GM23338 (cell line): ENCODE measurements around the gene SULF2. TPM values are rescaled to one million over a fixed set of nuclear protein-coding genes. Genes with fewer than 3 reads are reported as not detected.

Experiments
- ATAC-seq: fragments of 200-7000 bp; cut with Tn5 transposase; 3 replicates; pipeline ENCODE4 v1.9.1; 2020
- DNase-seq: peaks from one replicate; pipeline ENCODE4 v3.0.0-alpha.2; 2015; ENCODE audit warnings: low spot score
- H2AFZ ChIP-seq: fragments of 200-600 bp; sonication (generic); 2 replicates; pipeline ENCODE4 v1.8.0; 2016; ENCODE audit warnings: antibody characterized with exemption, mild to moderate bottlenecking, moderate library complexity
- H3F3A ChIP-seq: fragments of 200-600 bp; sonication (generic); replicated peaks from 2 replicates; pipeline ENCODE4 v1.8.0; 2017; ENCODE audit warnings: antibody characterized with exemption, mixed run types, low read depth
- H3K27ac ChIP-seq: fragments of 200-600 bp; sonication (generic); 2 replicates; pipeline ENCODE4 v1.6.1; 2016; ENCODE audit warnings: low read depth
- H3K27me3 ChIP-seq: fragments of 200-600 bp; sonication (generic); 2 replicates; pipeline ENCODE4 v1.8.0; 2016; ENCODE audit warnings: mild to moderate bottlenecking, mixed run types, moderate library complexity; ENCODE audit not compliant: insufficient read depth
- H3K36me3 ChIP-seq: fragments of 200-600 bp; sonication (generic); 2 replicates; pipeline ENCODE4 v1.8.0; 2016; ENCODE audit warnings: mild to moderate bottlenecking; ENCODE audit not compliant: insufficient read depth
- H3K4me1 ChIP-seq: fragments of 200-600 bp; sonication (generic); 2 replicates; pipeline ENCODE4 v1.8.0; 2016; ENCODE audit warnings: mild to moderate bottlenecking, moderate library complexity; ENCODE audit not compliant: insufficient read depth
- H3K4me2 ChIP-seq: fragments of 200-600 bp; sonication (generic); 2 replicates; pipeline ENCODE4 v1.7.1; 2017; ENCODE audit warnings: mixed run types
- H3K4me3 ChIP-seq: fragments of 200-600 bp; sonication (generic); 2 replicates; pipeline ENCODE4 v1.6.1; 2016; ENCODE audit warnings: mixed run types
- H3K79me2 ChIP-seq: fragments of 200-600 bp; sonication (generic); replicated peaks from 2 replicates; pipeline ENCODE4 v1.8.0; 2017; ENCODE audit warnings: mild to moderate bottlenecking; ENCODE audit not compliant: insufficient read depth
- H3K9me2 ChIP-seq: fragments of 200-600 bp; sonication (generic); 2 replicates; pipeline ENCODE4 v1.8.0; 2017; ENCODE audit not compliant: insufficient read depth
- H4K20me1 ChIP-seq: fragments of 200-600 bp; sonication (generic); replicated peaks from 2 replicates; pipeline ENCODE4 v1.8.0; 2017; ENCODE audit warnings: mild to moderate bottlenecking; ENCODE audit not compliant: insufficient read depth
- H3K27ac Mint-ChIP-seq: 2 replicates; pipeline ENCODE4 v1.8.0; 2020; ENCODE audit warnings: inconsistent platforms, mild to moderate bottlenecking, moderate library complexity, mixed read lengths
- H3K27me3 Mint-ChIP-seq: 3 replicates; pipeline ENCODE4 v1.8.0; 2022; ENCODE audit warnings: low read depth, mild to moderate bottlenecking, moderate library complexity, mixed read lengths, inconsistent platforms; ENCODE audit not compliant: insufficient read depth, poor library complexity
- H3K36me3 Mint-ChIP-seq: 3 replicates; pipeline ENCODE4 v1.8.0; 2021; ENCODE audit warnings: low read depth, mild to moderate bottlenecking, inconsistent platforms, moderate library complexity, mixed read lengths
- H3K4me1 Mint-ChIP-seq: 3 replicates; pipeline ENCODE4 v1.8.0; 2020; ENCODE audit warnings: mild to moderate bottlenecking, inconsistent platforms, mixed read lengths
- H3K4me3 Mint-ChIP-seq: 3 replicates; pipeline ENCODE4 v1.8.0; 2021; ENCODE audit warnings: moderate library complexity, mild to moderate bottlenecking, inconsistent platforms, mixed read lengths
- H3K9me3 Mint-ChIP-seq: 3 replicates; pipeline ENCODE4 v1.8.0; 2020; ENCODE audit warnings: moderate library complexity, mild to moderate bottlenecking, inconsistent platforms, mixed read lengths
- CREB1 ChIP-seq: fragments of 250-450 bp; sonication (Bioruptor Pico); IDR thresholded peaks from 2 replicates; pipeline ENCODE4 v1.5.0; 2020; ENCODE audit warnings: low read depth, mild to moderate bottlenecking, moderate library complexity
- CTCF ChIP-seq, 2 experiments: fragments of 200-600 bp in 1 of 2; sonication (generic) in 1 of 2; conservative IDR thresholded peaks; 2 replicates each; pipeline versions ENCODE4 v1.5.1 to v1.6.1; 2016 to 2017; ENCODE audit warnings: antibody characterized with exemption in 2 of 2, low read depth in 2 of 2, mild to moderate bottlenecking in 2 of 2, moderate library complexity in 1 of 2
- EZH2 ChIP-seq: fragments of 200-600 bp; sonication (generic); IDR thresholded peaks from one replicate; pipeline ENCODE4 v1.8.0; 2017; ENCODE audit warnings: antibody characterized with exemption, mild to moderate bottlenecking, low read depth; ENCODE audit not compliant: unreplicated experiment
- JUNB ChIP-seq: IDR thresholded peaks from one replicate; pipeline ENCODE4 v1.6.1; 2016; ENCODE audit warnings: antibody characterized with exemption; ENCODE audit not compliant: unreplicated experiment
- NANOG ChIP-seq: IDR thresholded peaks from 2 replicates; pipeline ENCODE4 v1.6.1; 2016; ENCODE audit warnings: antibody characterized with exemption, borderline replicate concordance
- POLR2AphosphoS5 ChIP-seq: IDR thresholded peaks from 2 replicates; pipeline ENCODE4 v1.6.1; 2016; ENCODE audit warnings: antibody characterized with exemption, low read depth
- REST ChIP-seq: IDR thresholded peaks from one replicate; pipeline ENCODE4 v1.6.1; 2018; ENCODE audit warnings: antibody characterized with exemption; ENCODE audit not compliant: unreplicated experiment
- STAT1 ChIP-seq: IDR thresholded peaks from one replicate; pipeline ENCODE4 v1.6.1; 2016; ENCODE audit warnings: antibody characterized with exemption; ENCODE audit not compliant: unreplicated experiment
- ZNF114 ChIP-seq: fragments of 250-450 bp; sonication (Bioruptor Pico); IDR thresholded peaks from 2 replicates; pipeline ENCODE4 v1.5.0; 2020; ENCODE audit warnings: mild to moderate bottlenecking, moderate library complexity
- polyA plus RNA-seq: library from polyadenylated mRNA; unstranded; fragments of >200 nt; fragmentation: Nextera tagmentation; extraction: Ambion mirVana; gene quantifications from 2 replicates; pipeline ENCODE4 v1.2.1, GENCODE V29; 2016
- total RNA-seq: library from RNA; depleted of rRNA; stranded (reverse); fragments of >200 nt; shearing (Covaris generic); gene quantifications from 2 replicates; pipeline ENCODE4 v1.2.3, GENCODE V29; 2014

SULF2 gene
- total and polyA plus RNA-seq, 2 experiments from 2014 or later = 9.5 to 20.7 TPM

GRCh38 chr20:47727909-47728361 lies 57.3 kb downstream of the SULF2 start (continued):
- TF ChIP-seq REST = no peak
- TF ChIP-seq NANOG = no peak
- TF ChIP-seq STAT1 = no peak
- no peak for TF ChIP-seq ZNF114
- TF ChIP-seq CREB1 = no peak
- no peak for TF ChIP-seq EZH2
- TF ChIP-seq POLR2AphosphoS5 = no peak
- TF ChIP-seq JUNB = no peak
- TF ChIP-seq CTCF (conservative IDR thresholded peaks at IDR 0.05; ENCODE audit: low read depth in 2 of 2) = no peak

- peaks cover 11% of the 10 kb centered on the region for H3K27me3 Mint-ChIP-seq
- peaks cover 10% of the 10 kb centered on the region for H3K4me1 Mint-ChIP-seq
- Histone ChIP-seq H3K79me2 (no peaks in the 10 kb centered on the region), H3K4me2 (no peak overlapping the region), H3K9me2 (no peaks in the 10 kb centered on the region), H2AFZ (no peak overlapping the region), H3K27ac (no peak overlapping the region), H3K4me3 (no peak overlapping the region), H3F3A (0 out of 2 replicates have a peak, but pooled peaks cover 3% of the 10 kb centered on the region), H3K27me3 (no peaks in the 10 kb centered on the region), H4K20me1 (no peaks in the 10 kb centered on the region), H3K4me1 (no peaks in the 10 kb centered on the region; the same call in 1 of the 2 replicates), H3K36me3 (no peaks in the 10 kb centered on the region)
- DNase-seq (no peak), ATAC-seq (no peak)
- no peak overlapping the region for H3K4me3 Mint-ChIP-seq
- H3K27ac Mint-ChIP-seq = no peak overlapping the region
- H3K36me3 Mint-ChIP-seq = peaks cover 9% of the 10 kb centered on the region; the same call in 2 of the 3 replicates
- H3K9me3 Mint-ChIP-seq = peaks cover 7% of the 10 kb centered on the region
- TF ChIP-seq JUNB (no peak), REST (no peak), CREB1 (no peak)
Measured at GRCh38 chr20:47727170-47727880, 58.0 kb downstream of the SULF2 start.
